D721Med (cell line): ENCODE measurements around the gene MAF.

Experiments used
- DNase-seq: peaks from one replicate; pipeline ENCODE4 v3.0.0; 2011; ENCODE audit warnings: low spot score; ENCODE audit not compliant: insufficient read length
- FAIRE-seq: peaks from 2 replicates; lab custom pipeline; 2011; peaks lifted over from hg19 to GRCh38; lab: Jason Lieb, UNC
- TF ChIP-seq, protein P1 (sequence below): IDR thresholded peaks from 2 replicates; pipeline ENCODE4 v1.5.1; 2012; ENCODE audit warnings: mild to moderate bottlenecking, control low read depth; ENCODE audit not compliant: insufficient read depth; ENCODE audit errors: missing control alignments

Gene MAF

DNA sequence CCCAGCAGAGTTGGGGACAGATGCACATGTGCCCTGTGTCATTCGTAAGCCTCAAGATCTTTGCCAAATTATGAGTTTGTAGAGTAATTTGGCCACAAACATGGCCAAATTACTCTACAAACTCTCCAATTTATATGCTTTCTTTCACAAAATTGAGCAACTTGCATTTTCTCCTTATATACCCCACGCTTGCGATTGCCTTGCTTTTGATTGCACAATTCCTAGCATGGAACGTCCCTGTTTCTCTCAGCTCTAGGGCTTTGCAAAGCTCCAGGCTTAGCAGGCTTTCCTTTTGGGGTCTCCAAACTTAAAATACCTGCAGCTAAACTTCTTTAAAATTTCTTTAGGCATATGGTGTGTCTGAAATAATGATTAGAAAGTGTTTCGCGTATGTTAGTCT, 28.5 kb upstream of the MAF start:
- DNase-seq (no peak), FAIRE-seq (no peak)
- TF ChIP-seq, protein P1, sequence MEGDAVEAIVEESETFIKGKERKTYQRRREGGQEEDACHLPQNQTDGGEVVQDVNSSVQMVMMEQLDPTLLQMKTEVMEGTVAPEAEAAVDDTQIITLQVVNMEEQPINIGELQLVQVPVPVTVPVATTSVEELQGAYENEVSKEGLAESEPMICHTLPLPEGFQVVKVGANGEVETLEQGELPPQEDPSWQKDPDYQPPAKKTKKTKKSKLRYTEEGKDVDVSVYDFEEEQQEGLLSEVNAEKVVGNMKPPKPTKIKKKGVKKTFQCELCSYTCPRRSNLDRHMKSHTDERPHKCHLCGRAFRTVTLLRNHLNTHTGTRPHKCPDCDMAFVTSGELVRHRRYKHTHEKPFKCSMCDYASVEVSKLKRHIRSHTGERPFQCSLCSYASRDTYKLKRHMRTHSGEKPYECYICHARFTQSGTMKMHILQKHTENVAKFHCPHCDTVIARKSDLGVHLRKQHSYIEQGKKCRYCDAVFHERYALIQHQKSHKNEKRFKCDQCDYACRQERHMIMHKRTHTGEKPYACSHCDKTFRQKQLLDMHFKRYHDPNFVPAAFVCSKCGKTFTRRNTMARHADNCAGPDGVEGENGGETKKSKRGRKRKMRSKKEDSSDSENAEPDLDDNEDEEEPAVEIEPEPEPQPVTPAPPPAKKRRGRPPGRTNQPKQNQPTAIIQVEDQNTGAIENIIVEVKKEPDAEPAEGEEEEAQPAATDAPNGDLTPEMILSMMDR, result no peak

DNA sequence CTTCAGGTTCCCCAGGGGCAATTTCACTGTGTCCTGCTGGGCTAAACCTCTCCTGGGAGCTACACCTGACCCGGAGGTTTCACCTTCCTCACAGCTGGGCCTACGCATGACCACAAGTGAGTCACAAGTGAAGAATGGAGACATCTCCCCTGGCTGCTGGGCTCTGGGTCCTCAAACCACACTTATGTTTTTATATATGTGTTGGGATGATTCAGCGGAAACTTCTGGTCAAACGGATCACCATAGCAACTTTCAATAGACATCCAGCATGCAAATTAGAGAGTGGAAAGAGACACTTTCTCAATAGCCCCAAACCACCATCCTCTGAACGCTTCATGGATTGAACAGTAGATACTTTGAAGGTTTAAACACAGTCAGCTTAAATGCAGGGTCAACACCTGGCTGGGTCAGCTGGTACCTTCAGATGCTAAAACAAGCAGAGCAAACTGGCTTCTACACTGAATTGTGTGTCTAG, 28.0 kb upstream of the MAF start:
- FAIRE-seq, result no peak
- TF ChIP-seq, protein P1, result no peak
- no peak for DNase-seq

DNA sequence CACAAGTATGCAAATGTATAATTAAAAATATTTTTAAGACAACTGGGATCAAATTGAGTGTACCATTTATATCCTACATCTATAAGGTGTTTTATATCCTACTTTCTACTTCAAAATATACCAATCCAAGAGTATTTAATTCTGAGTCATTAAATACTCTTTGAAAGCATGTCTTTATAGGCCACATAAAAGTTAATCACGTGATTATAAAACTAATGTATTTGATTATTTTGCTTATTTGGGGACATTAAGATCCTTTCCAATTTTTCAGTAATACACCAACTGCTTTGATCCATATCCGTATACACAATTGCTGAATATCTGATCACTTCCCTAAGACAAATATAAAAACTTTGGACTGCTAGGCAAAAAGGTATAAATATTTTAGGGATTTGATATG, 26.6 kb upstream of the MAF start:
- TF ChIP-seq, protein P1, result no peak
- no peak for DNase-seq
- no peak for FAIRE-seq

DNA sequence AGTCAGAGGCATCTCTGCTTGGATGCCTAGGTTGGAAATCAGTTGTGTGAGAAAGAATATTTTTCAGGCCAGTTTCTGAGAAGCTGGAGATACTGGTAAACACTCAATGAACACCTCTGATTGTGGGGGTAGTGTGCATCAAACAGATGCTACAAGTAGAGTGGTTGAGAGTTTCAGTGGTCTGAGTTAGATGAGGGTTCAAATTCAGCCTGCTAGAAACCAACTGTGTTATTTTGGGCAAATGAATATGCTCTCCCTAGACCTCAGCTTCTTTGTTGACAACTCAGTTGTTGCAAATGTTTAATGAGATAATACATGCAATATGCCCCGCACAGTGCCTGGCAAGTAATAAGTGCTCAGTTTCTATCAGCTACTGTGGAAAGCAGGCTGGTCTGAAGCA, 25.2 kb upstream of the MAF start:
- DNase-seq, result no peak
- TF ChIP-seq, protein P1, result no peak
- no peak for FAIRE-seq

DNA sequence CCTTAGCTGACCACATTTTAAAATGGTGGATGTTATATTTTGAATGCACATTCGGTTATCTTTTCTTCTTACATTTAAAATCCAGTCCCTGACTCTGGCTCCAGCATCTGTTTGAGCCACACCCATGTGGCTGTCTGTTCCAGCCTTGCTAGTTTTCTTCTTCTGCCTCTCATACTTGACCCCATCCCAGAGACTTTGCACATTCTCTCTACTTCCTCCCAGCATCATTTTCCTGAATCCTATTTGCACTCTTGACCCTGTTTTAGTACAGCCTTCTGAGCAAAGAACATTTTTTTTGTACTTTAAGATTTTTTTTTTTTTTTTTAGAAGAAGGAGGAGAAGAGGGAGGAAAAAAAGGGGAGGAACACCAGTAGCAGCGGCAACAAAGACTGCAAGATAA, 23.3 kb upstream of the MAF start:
- DNase-seq, result no peak
- TF ChIP-seq, protein P1, result no peak
- no peak for FAIRE-seq

DNA sequence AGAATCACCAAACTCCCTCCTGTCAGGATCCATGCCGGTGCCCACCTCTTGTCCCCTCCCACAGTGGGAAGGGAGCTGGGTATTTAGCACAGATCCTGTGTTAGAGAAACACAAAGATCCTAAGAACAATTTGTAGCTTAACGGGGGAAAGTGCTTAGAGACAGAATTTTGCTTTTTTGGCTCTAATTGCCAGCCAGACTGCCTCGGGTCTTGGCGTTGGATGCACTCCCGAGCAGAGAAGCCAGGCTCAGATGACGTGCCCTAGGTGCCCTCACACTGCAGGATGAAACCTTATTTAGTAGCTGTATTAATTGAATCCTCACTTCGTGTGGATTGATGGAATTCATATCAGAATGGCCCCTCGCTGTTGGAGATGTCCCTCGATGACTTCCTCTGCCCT, 22.5 kb upstream of the MAF start:
- DNase-seq, result no peak
- TF ChIP-seq, protein P1, result no peak
- no peak for FAIRE-seq

DNA sequence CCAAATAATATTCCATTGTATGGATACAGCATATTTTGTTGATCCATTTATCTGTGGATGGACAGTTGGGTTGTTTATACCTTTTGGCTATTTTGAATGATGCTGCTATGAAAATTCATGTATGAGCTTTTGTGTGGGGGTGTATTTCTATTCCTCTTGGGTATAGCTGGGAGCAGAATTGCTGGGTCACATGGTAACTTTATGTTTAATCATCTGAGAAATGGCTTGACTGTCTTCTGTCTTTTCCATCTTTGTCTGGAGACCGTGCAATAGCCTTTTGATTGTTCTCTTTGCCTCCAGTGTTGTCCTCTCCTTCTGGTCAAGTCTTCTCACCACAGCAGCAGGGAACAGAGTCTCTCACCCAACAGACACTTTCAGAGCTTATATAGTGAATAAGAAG, 20.5 kb upstream of the MAF start:
- TF ChIP-seq, protein P1, result no peak

More for the DNA sequence above, 20.5 kb upstream of the MAF start:
- no peak for DNase-seq
- no peak for FAIRE-seq
